ENCODE results near the gene HS3ST5. TPM values are rescaled to one million over a fixed set of nuclear protein-coding genes. Genes with fewer than 3 reads are reported as not detected.

Gene HS3ST5
- total and polyA plus RNA-seq, 8 donors: 0.08 to 0.26 (median 0.11) TPM; not detected in 4

DNA sequence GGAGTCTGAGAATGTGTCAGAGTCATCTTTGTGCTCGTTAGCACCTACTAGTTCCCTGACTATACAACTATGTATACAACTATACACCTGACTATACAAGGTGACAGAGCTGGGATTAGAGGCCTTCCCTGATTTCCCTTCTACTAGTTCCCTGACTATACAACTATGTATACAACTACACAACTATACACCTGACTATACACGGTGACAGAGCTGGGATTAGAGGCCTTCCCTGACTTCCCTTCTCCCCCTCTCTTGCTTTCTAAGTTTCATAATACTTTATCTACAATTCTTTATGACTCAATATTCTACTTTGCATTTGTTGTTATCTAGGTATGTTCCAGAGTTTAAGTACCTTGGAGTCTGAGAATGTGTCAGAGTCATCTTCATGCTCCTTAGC, 68.0 kb downstream of the HS3ST5 start:
- Histone ChIP-seq H3K4me1 (no peaks in the 10 kb centered on the region), H3K36me3 (no peaks in the 10 kb centered on the region), H3K27me3 (no peaks in the 10 kb centered on the region), H3K4me3 (no peak overlapping the region), H3K27ac (no peak overlapping the region), H3K9me3 (no peaks in the 10 kb centered on the region)
- FAIRE-seq (no peak), DNase-seq (no peak), ATAC-seq (no peak)
- intact Hi-C loops (cut with DNase I): no loop called here
- 66 to 74% methylated on average over 2 of the region's 2 CpGs for WGBS, 2 donors
- TF ChIP-seq, protein P1, sequence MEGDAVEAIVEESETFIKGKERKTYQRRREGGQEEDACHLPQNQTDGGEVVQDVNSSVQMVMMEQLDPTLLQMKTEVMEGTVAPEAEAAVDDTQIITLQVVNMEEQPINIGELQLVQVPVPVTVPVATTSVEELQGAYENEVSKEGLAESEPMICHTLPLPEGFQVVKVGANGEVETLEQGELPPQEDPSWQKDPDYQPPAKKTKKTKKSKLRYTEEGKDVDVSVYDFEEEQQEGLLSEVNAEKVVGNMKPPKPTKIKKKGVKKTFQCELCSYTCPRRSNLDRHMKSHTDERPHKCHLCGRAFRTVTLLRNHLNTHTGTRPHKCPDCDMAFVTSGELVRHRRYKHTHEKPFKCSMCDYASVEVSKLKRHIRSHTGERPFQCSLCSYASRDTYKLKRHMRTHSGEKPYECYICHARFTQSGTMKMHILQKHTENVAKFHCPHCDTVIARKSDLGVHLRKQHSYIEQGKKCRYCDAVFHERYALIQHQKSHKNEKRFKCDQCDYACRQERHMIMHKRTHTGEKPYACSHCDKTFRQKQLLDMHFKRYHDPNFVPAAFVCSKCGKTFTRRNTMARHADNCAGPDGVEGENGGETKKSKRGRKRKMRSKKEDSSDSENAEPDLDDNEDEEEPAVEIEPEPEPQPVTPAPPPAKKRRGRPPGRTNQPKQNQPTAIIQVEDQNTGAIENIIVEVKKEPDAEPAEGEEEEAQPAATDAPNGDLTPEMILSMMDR (IDR thresholded peaks at IDR 0.05): no peak

DNA sequence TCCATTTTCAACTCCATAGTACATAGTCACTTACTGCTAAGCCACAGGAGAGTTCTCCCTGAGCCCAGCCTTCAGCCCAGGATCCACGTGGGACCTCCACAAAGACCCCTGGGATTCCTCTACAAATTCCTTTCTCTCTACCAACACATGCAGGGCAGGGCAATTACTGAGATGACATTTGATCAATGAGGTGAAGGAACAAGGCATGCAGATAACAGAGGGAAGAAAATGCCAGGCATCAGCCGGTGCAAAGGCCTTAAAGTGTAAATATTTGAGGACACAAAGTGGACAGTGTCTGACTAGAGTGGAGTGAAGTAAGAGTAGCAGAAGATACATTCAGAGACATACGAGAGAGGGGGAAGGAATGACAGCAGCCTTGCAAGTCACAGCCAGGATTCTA, 70.2 kb downstream of the HS3ST5 start:
- no peaks in the 10 kb centered on the region for H3K36me3 ChIP-seq
- no peaks in the 10 kb centered on the region for H3K4me1 ChIP-seq
- ATAC-seq (no peak), DNase-seq (no peak), FAIRE-seq (no peak)
- WGBS, 2 donors: 22 to 30% methylated on average over 3 of the region's 3 CpGs
- H3K4me3 ChIP-seq: no peak overlapping the region
- intact Hi-C loops (cut with DNase I): no loop called here
- no peak overlapping the region for H3K27ac ChIP-seq
- no peaks in the 10 kb centered on the region for H3K27me3 ChIP-seq
- no peaks in the 10 kb centered on the region for H3K9me3 ChIP-seq
- TF ChIP-seq, protein P1 (IDR thresholded peaks at IDR 0.05): no peak

DNA sequence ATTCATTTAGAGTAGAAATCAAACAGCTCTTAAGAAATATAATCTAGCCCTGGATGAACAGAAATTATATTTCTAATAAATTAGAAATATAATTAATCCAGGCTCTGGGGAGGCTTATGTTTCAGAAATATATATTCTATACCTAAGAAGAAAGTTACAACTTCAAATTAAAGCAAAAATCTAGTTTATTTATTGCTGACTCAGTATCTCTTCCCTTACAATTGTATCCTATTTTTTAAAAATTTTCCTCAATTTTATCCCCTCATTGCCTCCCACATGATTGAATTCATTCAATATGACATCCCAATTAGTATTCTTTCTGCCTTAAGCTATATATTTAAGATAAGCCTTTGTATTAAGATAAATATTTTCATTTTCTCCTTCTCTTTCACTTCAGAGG, 71.4 kb downstream of the HS3ST5 start:
- no peaks in the 10 kb centered on the region for H3K4me1 ChIP-seq
- FAIRE-seq (no peak), ATAC-seq (no peak), DNase-seq (no peak)
- intact Hi-C loops (cut with DNase I): no loop called here
- H3K9me3 ChIP-seq: no peaks in the 10 kb centered on the region
- TF ChIP-seq, protein P1 (IDR thresholded peaks at IDR 0.05): no peak
- H3K27me3 ChIP-seq: no peaks in the 10 kb centered on the region
- H3K27ac ChIP-seq: no peak overlapping the region
- H3K36me3 ChIP-seq: no peaks in the 10 kb centered on the region
- H3K4me3 ChIP-seq: no peak overlapping the region

DNA sequence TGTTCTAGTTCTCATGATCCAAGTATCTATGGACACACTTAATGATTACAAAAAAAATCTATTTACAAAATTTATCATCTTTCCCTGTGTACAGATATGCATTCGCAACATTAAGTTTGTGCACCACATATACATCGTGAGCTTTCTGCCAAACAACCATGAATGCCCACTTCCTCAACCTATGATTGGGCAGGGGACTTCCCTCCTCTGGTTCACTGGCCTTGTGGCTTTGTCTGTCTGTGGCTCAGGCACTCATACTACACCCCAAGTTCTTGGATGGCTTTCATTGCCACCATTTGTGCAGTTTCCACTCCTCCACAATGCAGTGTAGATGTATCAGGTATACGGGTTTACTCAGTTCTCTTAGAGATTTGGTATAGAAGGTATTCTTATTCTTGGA, 74.9 kb downstream of the HS3ST5 start:
- ATAC-seq (no peak), FAIRE-seq (no peak), DNase-seq (no peak)
- H3K27ac ChIP-seq: no peak overlapping the region
- no peak overlapping the region for H3K4me3 ChIP-seq
- intact Hi-C loops (cut with DNase I): no loop called here
- WGBS, 2 donors: 91 to 93% methylated on average over 3 of the region's 3 CpGs
- H3K27me3 ChIP-seq: no peaks in the 10 kb centered on the region
- no peaks in the 10 kb centered on the region for H3K4me1 ChIP-seq
- no peaks in the 10 kb centered on the region for H3K9me3 ChIP-seq
- TF ChIP-seq, protein P1 (IDR thresholded peaks at IDR 0.05): no peak
- no peaks in the 10 kb centered on the region for H3K36me3 ChIP-seq

DNA sequence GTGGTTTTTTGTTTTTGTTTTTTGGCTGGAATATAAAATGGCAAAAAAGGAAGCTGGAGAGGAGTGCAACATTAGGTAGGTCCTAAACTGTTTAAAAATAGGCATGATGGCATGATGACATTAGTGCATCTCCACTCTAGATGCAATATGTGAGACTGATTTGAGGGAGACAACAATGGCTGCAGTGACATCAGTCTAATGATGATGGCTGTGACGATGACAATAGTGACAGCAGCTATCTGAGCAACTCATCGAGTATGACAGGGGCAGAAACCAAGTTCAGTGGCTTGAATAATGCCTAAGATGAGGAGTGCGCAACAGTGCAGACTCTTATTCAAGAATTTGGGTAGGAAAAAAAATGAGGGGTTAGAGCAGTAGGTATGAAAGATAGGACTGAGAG, 82.0 kb downstream of the HS3ST5 start:
- intact Hi-C loops (cut with DNase I): no loop called here
- ATAC-seq (no peak), DNase-seq (no peak), FAIRE-seq (no peak)
- Histone ChIP-seq H3K4me1 (no peaks in the 10 kb centered on the region), H3K4me3 (no peak overlapping the region), H3K27me3 (no peaks in the 10 kb centered on the region), H3K9me3 (no peaks in the 10 kb centered on the region), H3K36me3 (no peaks in the 10 kb centered on the region), H3K27ac (no peak overlapping the region)
- TF ChIP-seq, protein P1 (IDR thresholded peaks at IDR 0.05): no peak
- 68 to 72% methylated on average over 3 of the region's 3 CpGs for WGBS, 2 donors
